Activated CD4-positive, CD25-positive, alpha-beta regulatory T cell treated with anti-CD3 and anti-CD28 coated beads, Interleukin-2, amount 50 U/mL, for 72 hours (primary cell): ENCODE data around the gene SVBP.
"Not testable (repeated sequence)": the region's sequence is repeated elsewhere in the genome, so short reads cannot be mapped to it uniquely, and the experiment has no call there.

ENCODE experiments used
- DNase-seq: peaks from one replicate; pipeline ENCODE4 v3.0.0; 2021

The SVBP gene

DNA sequence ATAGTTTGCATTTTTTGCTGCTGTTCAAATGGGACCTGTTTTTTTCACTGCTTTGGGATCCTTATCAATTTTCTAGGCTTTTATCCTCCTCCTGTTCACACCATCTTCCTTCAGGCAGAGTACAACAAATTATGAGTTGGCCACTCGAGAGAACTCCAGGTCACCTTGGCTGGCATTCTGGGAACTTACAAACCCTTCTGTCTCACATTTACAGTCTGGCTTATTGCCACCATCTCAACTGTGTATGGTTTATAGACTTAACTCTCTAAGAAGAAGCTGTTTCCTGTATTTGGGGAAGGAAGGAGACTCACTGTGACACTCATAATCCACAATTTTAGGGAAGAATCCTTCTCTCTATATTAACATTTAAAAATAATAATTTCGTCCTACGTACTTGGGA is 23.8 kb upstream of the SVBP start:
- DNase-seq: no peak

DNA sequence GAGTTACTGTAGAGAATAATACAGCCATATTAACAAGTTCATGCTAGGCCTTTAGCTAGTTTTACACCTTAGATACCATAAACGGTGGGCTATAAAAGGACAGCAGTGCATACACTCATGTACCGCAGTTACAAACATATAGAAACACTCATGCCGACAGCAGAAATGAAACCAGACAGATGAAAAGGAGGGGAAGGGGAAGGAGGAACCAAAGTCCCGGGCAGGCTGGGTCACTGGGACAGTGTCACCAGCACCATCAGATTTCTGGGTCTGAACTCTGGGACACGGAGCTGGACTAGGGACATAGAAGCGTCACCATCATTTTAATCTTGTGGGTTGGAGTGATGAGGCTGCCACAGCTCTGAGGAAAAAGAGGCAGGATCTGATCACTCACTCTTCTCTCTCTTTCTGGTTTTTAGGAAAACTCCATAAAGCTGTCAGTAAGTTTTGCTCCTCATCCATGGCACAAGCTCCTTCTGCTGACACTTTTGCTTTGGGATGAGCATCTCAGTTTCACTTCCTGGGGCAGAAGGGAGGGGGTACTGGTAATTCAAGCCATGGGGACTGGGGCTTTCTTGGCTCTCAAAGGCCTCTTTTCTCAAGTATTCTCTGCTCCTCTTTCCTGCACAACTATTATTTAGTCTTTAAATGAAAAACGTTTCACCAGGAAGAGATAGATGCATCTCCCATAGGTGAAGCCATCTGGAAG is 21.4 kb upstream of the SVBP start:
- DNase-seq: no peak

DNA sequence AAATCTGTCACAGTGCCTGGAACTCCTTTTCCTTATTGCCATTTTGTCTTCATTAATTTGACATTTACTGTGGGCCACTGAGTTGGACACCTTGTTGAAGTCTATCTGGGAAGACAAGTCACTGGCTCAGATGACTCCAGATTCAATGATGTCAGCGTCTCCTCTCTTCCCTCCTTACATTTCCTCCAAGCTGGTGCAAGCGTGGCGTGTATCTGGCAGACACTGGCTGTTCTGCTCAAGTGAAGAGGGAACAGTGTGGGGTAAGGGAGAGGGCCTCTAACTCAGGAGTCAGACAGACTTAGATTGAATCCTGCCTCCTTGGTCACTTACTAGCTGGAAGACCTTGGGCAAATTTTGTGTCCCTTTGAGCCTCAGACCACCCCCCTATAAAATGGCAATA is 20.5 kb upstream of the SVBP start:
- DNase-seq: no peak

DNA sequence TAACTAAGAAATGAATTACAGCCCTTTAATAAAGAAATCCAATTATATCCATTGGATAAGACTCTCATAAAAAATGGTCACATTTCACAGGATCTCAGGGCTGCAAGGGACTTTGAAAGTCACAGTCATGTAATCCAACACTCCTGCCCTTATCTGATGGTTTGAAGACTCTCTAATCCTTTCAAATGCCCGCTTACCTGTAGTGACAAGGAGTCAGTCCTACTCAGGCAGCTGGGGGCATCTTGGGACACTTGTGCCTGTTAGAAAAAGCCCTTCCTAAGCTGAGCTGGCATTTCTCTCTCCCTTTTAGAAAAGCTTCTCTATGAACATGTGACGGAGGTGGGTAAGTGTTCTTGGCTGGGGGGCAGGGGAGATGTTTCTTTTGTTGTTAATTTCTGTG is 18.2 kb upstream of the SVBP start:
- DNase-seq: no peak

DNA sequence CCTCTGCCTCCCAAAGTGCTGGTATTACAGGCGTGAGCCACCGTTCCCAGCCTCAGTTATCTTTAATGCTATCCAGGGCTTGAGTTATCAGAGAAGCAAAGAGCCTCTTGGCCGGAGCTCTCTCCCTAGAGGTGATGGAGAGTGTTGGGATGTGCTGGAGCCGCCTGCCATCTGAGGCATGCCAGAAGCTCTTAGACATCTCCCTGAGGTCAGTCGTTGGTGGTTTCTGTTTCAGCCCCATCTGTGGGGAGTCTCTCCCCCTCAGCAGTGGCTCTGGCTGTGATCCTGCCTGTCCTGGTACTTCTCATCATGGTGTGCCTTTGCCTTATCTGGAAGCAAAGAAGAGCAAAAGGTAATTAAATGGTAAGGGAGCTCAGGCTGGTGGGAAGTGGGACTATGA is 17.6 kb upstream of the SVBP start:
- DNase-seq: no peak

DNA sequence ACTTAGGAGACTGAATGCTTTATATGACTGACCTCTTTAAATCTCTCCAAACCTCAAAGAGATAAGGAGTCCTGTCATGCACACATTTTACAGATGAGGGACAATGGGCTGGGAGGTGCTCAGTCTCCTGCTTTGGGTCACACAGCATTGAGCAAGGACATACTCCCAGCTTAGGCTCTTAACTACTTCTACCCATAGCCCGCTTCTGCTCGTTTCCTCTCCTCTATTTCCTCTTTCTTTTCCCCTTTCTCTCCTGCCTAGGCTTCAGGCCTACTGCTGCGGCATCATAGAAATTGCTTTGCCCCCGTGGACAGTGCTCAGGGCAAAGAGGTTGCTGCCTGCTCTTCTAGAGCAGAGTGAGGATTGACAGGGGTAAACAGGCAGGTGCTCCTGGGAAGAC is 16.8 kb upstream of the SVBP start:
- no peak for DNase-seq

DNA sequence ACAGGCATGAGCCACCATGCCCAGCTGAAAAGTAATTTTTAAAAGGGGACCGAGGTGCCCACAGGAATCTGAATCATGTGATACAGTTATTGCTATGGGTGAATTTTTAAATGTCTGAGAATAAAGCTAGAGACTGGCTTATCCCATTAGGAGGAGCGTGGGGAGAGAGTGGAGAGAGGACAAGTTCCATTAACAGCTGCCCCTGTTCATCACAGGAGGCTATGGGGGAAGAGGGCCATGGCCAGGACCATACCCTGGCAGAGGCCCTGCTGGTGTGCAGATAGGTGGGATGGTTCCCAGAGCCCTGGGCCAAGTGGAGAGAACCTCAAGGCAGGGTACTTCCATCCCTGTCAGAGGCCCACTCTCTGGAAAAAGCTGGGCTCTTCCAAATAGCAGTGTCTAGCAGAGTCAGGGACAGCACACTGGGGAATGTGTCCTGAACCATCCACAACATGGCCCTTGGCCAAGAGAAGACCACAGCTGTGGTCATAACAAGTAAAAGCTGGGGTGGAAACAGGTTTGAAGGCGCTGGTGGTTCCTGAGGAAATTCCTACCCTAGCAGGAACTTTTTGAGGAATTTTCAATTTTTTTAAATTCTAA is 15.5 kb upstream of the SVBP start:
- DNase-seq: no peak

DNA sequence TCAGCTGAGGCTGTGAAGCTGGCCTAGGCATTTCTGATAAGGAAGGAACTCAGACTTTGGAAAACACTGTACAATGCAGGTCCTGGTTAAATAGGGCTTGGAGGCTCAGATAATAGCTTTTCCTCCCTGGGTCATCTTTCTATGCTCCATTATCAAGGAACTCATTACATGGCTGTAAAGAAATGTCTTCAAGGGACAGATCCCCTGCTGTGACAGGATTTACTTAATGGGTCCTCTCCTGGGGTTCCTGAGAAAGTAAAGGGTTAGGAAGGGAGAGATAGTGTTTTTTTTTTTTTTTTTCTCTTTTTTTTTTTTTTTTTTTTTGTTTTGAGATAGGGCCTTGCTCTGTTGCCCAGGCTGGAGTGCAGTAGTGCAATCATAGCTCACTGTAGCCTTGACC is 14.1 kb upstream of the SVBP start:
- no peak for DNase-seq

DNA sequence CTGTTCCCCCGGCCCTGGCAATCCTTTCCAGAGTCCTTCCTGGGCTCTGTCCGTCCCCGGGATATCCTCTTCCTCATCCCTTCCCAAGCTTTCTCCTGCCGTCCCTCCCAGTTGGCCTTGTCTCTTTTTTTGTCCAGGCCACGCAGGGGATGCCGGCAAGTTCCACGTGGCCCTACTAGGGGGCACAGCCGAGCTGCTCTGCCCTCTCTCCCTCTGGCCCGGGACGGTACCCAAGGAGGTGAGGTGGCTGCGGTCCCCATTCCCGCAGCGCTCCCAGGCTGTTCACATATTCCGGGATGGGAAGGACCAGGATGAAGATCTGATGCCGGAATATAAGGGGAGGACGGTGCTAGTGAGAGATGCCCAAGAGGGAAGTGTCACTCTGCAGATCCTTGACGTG is 13.4 kb upstream of the SVBP start:
- DNase-seq: no peak

DNA sequence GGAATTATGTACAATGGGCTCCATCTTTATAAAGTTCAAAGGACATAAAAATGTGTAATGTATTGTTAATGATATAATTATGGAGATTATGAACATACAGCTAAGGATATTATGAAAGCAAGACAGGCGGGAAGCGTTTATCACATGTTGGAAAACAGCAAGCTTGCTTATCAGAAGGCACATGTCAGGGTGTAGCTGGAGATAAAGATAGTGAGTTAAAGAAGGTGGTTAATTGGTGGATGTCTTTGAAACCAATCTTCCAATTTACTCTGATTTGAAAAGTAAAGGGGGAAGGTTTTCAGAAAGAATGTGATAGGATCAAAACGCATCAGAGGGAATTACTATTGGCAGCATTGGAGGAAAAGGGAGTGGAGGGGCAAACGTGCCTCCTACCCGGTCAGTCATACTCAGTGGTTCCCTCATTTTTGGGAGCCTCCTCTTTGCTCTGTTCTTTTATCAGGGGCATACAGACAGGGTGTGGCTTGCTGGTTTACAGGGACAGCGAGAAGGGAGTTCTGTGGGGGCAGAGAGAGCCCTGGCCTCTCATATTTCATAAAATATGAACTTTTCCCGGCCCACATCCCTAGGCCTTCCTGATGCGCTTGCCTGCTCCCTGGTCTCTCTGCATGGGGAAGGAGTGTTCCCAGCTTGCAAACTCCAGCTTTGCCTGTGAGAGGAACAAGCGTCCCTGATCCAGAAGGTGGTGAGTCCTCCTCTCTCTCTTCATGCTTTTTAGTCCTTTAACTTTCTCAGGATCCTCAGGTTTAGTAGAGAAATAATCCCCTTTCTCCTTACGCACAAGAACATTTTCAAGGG is 8.0 kb upstream of the SVBP start:
- no peak for DNase-seq

DNA sequence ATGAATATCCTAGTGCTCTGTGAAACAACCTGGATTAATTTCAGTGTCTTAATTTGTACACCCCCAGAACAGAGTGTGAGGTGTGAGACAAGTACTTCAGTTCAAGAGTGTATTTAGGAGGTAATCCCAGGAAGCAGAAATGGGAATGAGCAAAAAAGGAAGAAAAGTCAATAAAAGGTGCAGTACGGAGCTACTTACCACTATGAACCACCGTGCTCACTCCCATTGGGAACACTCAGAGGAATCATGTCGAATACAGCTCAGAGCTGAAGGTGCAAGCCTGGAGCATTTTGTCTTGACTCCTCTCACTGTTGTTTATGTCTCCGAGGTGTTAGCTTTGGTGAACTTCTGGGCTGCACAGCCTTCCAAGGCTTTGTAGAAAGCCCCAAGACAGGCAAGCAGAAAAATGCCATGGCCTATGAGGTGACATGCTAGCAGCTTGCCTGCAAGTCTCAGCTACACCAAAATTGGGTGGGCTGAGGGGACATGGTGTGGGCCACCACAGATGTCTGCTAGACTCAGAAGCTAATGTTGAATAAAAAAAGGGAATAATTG is 7.4 kb upstream of the SVBP start:
- DNase-seq: no peak

DNA sequence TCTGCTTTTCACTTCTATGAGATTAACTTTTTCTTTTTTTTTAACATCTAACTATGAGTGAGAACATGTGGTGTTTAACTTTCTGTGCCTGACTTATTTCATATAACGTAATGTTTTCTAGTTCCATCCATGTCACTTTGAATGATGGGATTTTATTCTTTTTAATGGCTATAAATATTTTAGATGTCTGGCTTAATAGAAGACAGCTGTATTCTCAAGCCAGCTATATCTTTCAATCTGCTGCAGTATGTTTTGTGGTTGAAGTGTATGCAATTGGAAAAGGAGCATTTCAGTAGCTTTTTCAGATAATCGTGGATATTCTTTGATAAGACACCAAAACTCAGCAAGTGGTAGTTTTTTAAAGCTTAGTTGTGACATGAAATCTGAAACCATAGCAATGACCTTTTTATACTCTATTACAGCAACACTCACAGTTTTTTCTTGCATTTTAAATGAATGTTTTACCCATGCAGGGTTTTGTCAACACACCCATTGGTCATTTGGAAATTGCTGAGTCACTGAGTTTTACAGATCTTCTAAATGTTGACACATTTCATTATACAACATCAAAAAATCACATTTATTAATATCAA is 5.7 kb upstream of the SVBP start:
- DNase-seq: no peak

DNA sequence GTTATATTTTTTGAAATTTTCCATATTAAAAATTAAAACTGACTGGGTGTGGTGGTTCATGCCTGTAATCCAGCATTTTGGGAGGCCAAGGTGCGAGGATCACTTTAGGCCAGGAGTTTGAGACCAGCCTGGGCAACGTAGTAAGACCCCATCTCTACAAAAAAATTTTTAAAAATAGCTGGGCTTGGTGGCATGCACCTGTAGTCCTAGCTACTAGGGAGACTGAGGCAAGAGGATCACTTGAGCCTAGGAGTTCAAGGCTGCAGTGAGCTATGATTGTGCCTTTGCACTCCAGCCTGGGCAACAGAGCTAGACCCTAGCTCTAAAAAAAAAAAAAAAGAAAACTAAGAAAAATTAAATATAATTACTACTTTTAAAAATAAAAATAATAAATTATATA is 4.5 kb upstream of the SVBP start:
- DNase-seq: no peak

DNA sequence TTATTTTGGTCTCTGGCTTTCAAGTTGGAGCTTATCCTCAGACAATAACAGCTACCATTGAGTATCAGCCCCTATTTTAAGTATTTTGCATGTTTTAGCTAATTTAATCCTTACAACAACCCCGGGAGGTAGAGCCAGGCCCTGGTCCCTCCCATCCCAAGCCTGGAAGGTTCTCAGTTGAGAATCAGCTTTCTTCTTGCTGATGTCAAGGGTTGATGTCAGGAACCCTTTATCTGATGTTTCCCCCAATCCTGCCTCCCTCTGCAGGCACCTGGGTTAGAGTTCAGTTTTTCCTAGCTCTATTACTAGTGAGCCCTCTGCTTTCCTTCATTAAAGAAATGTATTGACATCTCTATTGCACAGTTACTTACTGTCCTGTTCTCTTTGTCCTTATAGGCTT is 3.6 kb upstream of the SVBP start:
- DNase-seq: no peak

DNA sequence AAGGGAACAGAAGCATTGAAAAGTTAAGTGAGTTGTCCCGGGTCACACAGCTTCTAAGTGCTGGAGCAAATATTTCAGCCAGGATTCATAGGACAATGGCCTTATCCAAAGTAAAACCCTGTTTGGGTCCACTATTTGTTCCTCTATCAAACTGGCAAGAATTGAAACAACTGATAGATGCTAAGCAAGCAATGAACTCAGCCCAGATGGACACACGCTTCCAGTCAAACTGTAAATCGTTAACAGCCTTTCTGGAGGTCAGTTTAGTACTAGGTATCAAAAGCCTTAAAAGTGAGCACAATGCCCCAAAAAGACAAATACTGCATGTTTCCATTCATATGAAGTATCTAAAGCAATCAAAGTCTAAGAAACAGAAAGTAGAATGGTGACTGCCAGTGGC is 779 bp upstream of the SVBP start:
- DNase-seq: no peak

DNA sequence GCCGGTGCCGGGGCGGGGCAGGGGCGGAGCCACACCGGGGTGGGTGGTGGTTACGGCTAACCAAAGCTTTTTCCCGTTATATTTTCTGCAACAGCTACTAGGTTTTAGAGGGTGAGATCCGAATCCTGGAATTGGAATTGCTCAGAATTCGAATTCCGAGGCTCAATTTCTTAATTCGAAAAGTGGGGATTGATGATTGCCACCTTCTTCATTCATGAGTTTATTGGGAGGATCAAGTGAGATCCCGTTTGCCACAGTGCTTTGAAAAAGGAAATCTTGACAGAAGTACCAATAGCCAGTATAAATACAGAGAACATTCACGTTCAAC is 207 bp upstream of the SVBP start:
- no peak for DNase-seq

DNA sequence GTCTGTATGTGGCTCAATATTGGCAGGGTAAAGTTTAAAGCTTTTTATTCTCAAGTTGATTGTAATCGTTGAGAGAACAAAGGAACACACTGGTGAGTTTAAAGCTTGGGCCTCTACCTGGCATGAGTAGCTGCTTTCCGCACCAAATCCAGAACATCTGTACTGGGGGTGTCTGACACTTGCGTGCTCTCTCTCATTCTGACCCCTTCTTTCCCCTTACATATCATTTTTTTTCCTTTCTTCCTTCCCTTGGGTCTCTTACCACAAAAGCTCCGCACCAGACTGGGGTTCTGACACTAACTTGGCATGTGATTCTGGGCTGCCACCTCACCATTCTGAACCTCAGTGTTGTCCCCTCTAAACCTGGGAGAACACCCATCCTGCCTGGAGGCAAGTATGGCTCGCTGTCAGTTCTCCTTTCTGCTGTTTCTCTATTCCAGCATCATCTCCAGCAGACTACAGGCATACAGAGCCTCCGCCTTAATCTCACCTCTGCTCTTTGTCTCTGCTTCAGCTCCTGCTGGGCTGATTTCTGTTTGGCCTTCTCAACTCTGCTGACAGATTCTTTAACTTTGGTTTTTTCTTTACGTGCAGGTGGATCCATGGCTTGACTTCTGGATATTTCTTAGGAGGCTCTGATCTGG is 1.1 kb downstream of the SVBP start:
- no peak for DNase-seq

DNA sequence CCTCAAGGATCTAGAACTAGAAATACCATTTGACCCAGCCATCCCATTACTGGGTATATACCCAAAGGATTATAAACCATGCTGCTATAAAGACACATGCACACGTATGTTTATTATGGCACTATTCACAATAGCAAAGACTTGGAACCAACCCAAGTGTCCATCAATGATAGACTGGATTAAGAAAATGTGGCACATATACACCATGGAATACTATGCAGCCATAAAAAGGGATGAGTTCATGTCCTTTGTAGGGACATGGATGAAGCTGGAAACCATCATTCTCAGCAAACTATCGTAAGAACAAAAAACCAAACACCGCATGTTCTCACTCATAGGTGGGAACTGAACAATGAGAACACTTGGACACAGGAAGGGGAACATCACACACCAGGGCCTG is 2.4 kb downstream of the SVBP start:
- not testable (repeated sequence) for DNase-seq

DNA sequence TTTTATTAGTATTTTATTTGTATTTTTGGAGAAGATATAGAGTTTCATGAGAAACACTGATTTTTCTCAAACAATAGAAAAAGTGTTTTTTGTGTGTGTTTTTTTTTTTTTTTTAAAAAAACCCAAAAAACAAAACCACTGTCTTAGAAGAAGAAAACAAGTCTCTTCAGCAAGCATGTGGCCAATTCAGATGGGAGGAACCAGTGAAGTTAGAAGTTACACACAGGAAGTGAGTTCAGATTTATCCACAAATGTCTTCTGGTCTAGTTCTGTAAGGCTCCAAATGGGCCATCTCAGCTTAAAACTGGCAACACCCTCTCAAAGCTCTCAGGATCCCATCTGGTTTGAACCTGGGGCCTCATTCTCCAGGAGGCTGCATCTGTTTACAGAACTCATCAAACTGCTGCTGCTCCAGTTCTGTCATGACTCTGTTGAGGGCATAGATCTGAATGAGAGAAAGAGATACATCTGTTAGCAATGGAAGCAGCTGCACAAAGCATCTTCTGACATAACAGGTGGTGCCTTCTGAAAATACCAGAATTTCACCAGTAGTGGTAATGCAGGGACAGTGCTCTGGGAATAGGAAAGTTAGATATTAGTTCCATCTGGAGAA is 10.0 kb downstream of the SVBP start:
- DNase-seq: no peak

DNA sequence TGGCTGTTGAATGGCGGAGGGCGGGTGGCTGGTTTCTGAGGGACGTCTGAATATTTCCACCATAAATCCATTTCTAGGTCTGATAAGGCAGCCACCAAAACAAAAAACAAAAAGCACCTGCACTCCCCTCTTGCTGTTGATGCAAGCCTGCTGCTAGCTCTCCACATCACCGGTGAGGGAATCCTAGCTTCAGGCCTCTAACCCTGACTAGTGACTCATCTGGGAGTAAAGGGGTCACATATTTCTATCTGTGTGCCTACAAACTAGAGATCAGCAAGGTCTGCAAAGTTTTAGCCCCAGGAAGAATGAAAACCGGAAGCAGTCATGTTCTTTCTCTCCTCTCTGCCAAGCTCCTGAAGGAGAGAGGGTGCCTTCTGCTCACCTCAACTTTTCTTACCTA is 10.6 kb downstream of the SVBP start:
- no peak for DNase-seq

DNA sequence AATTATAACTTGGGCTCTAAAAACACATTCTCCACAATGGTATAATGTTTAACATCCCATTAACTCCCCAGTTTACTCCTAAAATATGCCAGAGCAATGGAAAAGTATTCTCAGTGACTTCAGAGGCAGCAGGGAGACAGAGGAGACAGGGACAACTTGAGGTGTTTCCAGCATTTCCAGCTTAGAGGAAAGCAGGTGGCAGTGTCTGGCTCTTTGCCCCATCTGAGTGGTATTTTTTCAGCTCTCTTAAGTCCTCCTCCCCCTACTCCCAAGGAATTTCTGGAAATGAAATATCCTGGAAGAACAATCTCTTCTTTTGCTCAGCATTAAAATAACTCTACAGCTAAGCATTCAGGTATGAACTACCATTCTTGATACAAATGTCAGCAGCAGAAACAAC is 11.0 kb downstream of the SVBP start:
- no peak for DNase-seq

DNA sequence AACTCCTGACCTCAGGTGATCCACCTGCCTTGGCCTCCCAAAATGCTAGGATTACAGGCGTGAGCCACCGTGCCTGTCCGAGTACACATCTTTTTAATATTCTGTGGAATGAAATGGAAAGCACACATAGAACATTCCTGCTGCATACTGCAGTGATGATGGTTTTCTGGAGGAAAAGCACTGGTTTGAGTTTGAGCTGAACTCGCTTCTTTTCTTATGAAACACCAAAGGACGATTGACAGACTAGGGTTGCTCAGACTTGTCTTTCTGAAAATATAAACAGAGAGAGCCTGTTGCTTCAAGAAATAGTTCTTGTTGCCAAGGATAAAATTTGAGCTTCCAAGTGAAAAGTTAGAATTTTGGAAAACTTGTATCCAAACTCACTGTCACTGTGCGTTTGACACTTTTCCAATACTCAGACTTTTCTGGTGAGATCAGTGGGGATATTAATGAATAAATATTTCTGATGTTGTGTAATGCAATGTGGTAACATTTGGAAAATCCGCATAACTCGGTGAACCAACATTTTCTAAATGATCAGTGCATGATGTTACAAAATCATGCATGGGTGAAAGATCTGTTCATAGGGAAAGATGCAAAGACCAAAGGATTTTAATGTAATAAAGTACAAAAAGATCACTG is 15.2 kb downstream of the SVBP start:
- no peak for DNase-seq
